GM23248 (cell line): ENCODE data around the gene TMC8. TPM values are rescaled to one million over a fixed set of nuclear protein-coding genes. Genes with fewer than 3 reads are reported as not detected.

Experiments used
- DNase-seq: peaks from one replicate; pipeline ENCODE4 v3.0.0-alpha.2; 2015
- H2AFZ ChIP-seq: fragments of 200-600 bp; sonication (generic); 2 replicates; pipeline ENCODE4 v1.6.1; 2016; ENCODE audit warnings: antibody characterized with exemption
- H3F3A ChIP-seq: fragments of 200-600 bp; sonication (generic); 2 replicates; pipeline ENCODE4 v1.6.1; 2016; ENCODE audit warnings: mild to moderate bottlenecking, antibody characterized with exemption, mixed run types; ENCODE audit not compliant: insufficient read depth
- H3K27ac ChIP-seq: fragments of 200-600 bp; sonication (generic); 2 replicates; pipeline ENCODE4 v1.5.1; 2016; ENCODE audit warnings: mild to moderate bottlenecking
- H3K27me3 ChIP-seq: fragments of 200-600 bp; sonication (generic); replicated peaks from 2 replicates; pipeline ENCODE4 v1.6.1; 2016; ENCODE audit warnings: mild to moderate bottlenecking; ENCODE audit not compliant: insufficient read depth
- H3K36me3 ChIP-seq: fragments of 200-600 bp; sonication (generic); 2 replicates; pipeline ENCODE4 v1.6.1; 2016; ENCODE audit warnings: low read depth, mild to moderate bottlenecking
- H3K4me1 ChIP-seq: fragments of 200-600 bp; sonication (generic); 2 replicates; pipeline ENCODE4 v1.6.1; 2016; ENCODE audit warnings: mild to moderate bottlenecking; ENCODE audit not compliant: insufficient read depth
- H3K4me2 ChIP-seq: fragments of 200-600 bp; sonication (generic); one replicate; pipeline ENCODE4 v1.6.1; 2016; ENCODE audit warnings: mild to moderate bottlenecking; ENCODE audit not compliant: unreplicated experiment
- H3K4me3 ChIP-seq: fragments of 200-600 bp; sonication (generic); 2 replicates; pipeline ENCODE4 v1.5.1; 2016; ENCODE audit warnings: mild to moderate bottlenecking
- H3K79me2 ChIP-seq: fragments of 200-600 bp; sonication (generic); 2 replicates; pipeline ENCODE4 v1.6.1; 2016; ENCODE audit warnings: mild to moderate bottlenecking; ENCODE audit not compliant: insufficient read depth
- H3K9ac ChIP-seq: fragments of 200-600 bp; sonication (generic); 2 replicates; pipeline ENCODE4 v1.6.1; 2016; ENCODE audit warnings: mild to moderate bottlenecking
- H3K9me2 ChIP-seq: fragments of 200-600 bp; sonication (generic); 2 replicates; pipeline ENCODE4 v1.6.1; 2016; ENCODE audit warnings: mixed run types, mild to moderate bottlenecking, moderate library complexity; ENCODE audit not compliant: insufficient read depth
- H3K9me3 ChIP-seq: fragments of 200-600 bp; sonication (generic); one replicate; pipeline ENCODE4 v1.6.1; 2017; ENCODE audit warnings: low read depth
- H4K20me1 ChIP-seq: fragments of 200-600 bp; sonication (generic); 2 replicates; pipeline ENCODE4 v1.6.0; 2016; ENCODE audit not compliant: insufficient read depth
- EZH2 ChIP-seq: fragments of 200-600 bp; sonication (generic); IDR thresholded peaks from 2 replicates; pipeline ENCODE4 v1.6.1; 2018; ENCODE audit warnings: antibody characterized with exemption, mild to moderate bottlenecking; ENCODE audit not compliant: insufficient read depth, poor library complexity, severe bottlenecking
- EZH2phosphoT487 ChIP-seq: fragments of 200-600 bp; sonication (generic); IDR thresholded peaks from 2 replicates; pipeline ENCODE4 v1.6.1; 2018; ENCODE audit warnings: antibody characterized with exemption, moderate library complexity, mild to moderate bottlenecking, low read depth; ENCODE audit not compliant: insufficient read depth
- WGBS, 2 experiments: methylation state at CpG; one replicate each; pipeline ENCODE4 v1.1.6; 2015 to 2017; ENCODE audit warnings: low lambda C conversion rate in 2 of 2, low coverage in 1 of 2; ENCODE audit errors: missing lambda C conversion rate in 2 of 2; 5-methylcytosine and 5-hydroxymethylcytosine counted together
- in situ Hi-C: fragments of 300-500 bp; cut with MboI; formaldehyde crosslinking; loops from 2 replicates; pipeline ENCODE4 v1.15.0; 2020
- polyA plus RNA-seq: library from polyadenylated mRNA; unstranded; fragments of >200 nt; fragmentation: Nextera tagmentation; extraction: Ambion mirVana; gene quantifications from 2 replicates; pipeline ENCODE4 v1.2.1, GENCODE V29; 2016
- total RNA-seq: library from RNA; depleted of rRNA; stranded (reverse); fragments of >200 nt; shearing (Covaris generic); gene quantifications from 2 replicates; pipeline ENCODE4 v1.2.3, GENCODE V29; 2014

TMC8 gene
- total and polyA plus RNA-seq, 2 experiments from 2014 or later = not detected

GRCh38 chr17:78124081-78124835, 6.3 kb upstream of the TMC8 start:
- no peak for TF ChIP-seq EZH2
- TF ChIP-seq EZH2phosphoT487 = no peak
- no peaks in the 10 kb centered on the region for H3K79me2 ChIP-seq
- no peaks in the 10 kb centered on the region for H3K9me3 ChIP-seq
- no peaks in the 10 kb centered on the region for H4K20me1 ChIP-seq
- no peak overlapping the region for H2AFZ ChIP-seq
- no peak overlapping the region for H3K9ac ChIP-seq
- in situ Hi-C loops = no loop called here
- DNase-seq = no peak
- no peaks in the 10 kb centered on the region for H3F3A ChIP-seq
- no peak overlapping the region for H3K4me3 ChIP-seq
- 85 to 86% methylated on average over 20 to 30 of the region's 30 CpGs for WGBS, 2 experiments
- H3K27me3 ChIP-seq = peaks cover 20% of the 10 kb centered on the region
- H3K9me2 ChIP-seq = no peaks in the 10 kb centered on the region
- H3K4me1 ChIP-seq = 0 out of 2 replicates have a peak, but pooled peaks cover 3% of the 10 kb centered on the region
- H3K4me2 ChIP-seq = no peak overlapping the region
- no peaks in the 10 kb centered on the region for H3K36me3 ChIP-seq
- H3K27ac ChIP-seq = no peak overlapping the region

GRCh38 chr17:78124836-78125137, 5.8 kb upstream of the TMC8 start:
- in situ Hi-C loops = no loop called here
- no peaks in the 10 kb centered on the region for H3K9me2 ChIP-seq
- no peaks in the 10 kb centered on the region for H4K20me1 ChIP-seq
- no peaks in the 10 kb centered on the region for H3K79me2 ChIP-seq
- H3K4me2 ChIP-seq = no peak overlapping the region
- no peak overlapping the region for H3K9ac ChIP-seq
- H2AFZ ChIP-seq = no peak overlapping the region
- no peak for DNase-seq
- no peaks in the 10 kb centered on the region for H3K9me3 ChIP-seq
- no peak overlapping the region for H3K4me3 ChIP-seq
- WGBS, 2 experiments = 79 to 82% methylated on average over 6 to 12 of the region's 12 CpGs
- H3K27me3 ChIP-seq = peaks cover 21% of the 10 kb centered on the region
- H3K36me3 ChIP-seq = no peaks in the 10 kb centered on the region
- no peak overlapping the region for H3K27ac ChIP-seq
- H3K4me1 ChIP-seq = 0 out of 2 replicates have a peak, but pooled peaks cover 3% of the 10 kb centered on the region
- no peak for TF ChIP-seq EZH2phosphoT487
- no peak for TF ChIP-seq EZH2
- no peaks in the 10 kb centered on the region; the same call in 1 of the 2 replicates for H3F3A ChIP-seq

- H3K27ac ChIP-seq = no peak overlapping the region
Observed at GRCh38 chr17:78125138-78125913, 5.2 kb upstream of the TMC8 start.

GRCh38 chr17:78125976-78126894, 4.3 kb upstream of the TMC8 start:
- H3K36me3 ChIP-seq = no peaks in the 10 kb centered on the region
- 86 to 87% methylated on average over 22 to 23 of the region's 25 CpGs for WGBS, 2 experiments
- H3K9me2 ChIP-seq = no peaks in the 10 kb centered on the region
- H3K27ac ChIP-seq = no peak overlapping the region
- no peak overlapping the region for H3K4me2 ChIP-seq
- no peaks in the 10 kb centered on the region; the same call in 1 of the 2 replicates for H3F3A ChIP-seq
- H4K20me1 ChIP-seq = no peaks in the 10 kb centered on the region
- TF ChIP-seq EZH2phosphoT487 = no peak
- TF ChIP-seq EZH2 = no peak
- H3K27me3 ChIP-seq = peaks cover 23% of the 10 kb centered on the region
- H2AFZ ChIP-seq = no peak overlapping the region
- H3K9me3 ChIP-seq = no peaks in the 10 kb centered on the region
- H3K4me1 ChIP-seq = 0 out of 2 replicates have a peak, but pooled peaks cover 3% of the 10 kb centered on the region
- no peaks in the 10 kb centered on the region for H3K79me2 ChIP-seq
- H3K4me3 ChIP-seq = no peak overlapping the region
- no peak for DNase-seq
- in situ Hi-C loops = no loop called here
- H3K9ac ChIP-seq = no peak overlapping the region

More at GRCh38 chr17:78125138-78125913, 5.2 kb upstream of the TMC8 start:
- whole genome bisulfite sequencing, 2 experiments = 77 to 86% methylated on average over 31 to 38 of the region's 39 CpGs
- Histone ChIP-seq H3K4me3 (no peak overlapping the region), H3K9me3 (no peaks in the 10 kb centered on the region), H3K36me3 (no peaks in the 10 kb centered on the region), H3K79me2 (no peaks in the 10 kb centered on the region), H3K9me2 (no peaks in the 10 kb centered on the region), H3F3A (no peaks in the 10 kb centered on the region; the same call in 1 of the 2 replicates), H3K4me2 (no peak overlapping the region), H3K4me1 (0 out of 2 replicates have a peak, but pooled peaks cover 3% of the 10 kb centered on the region), H2AFZ (no peak overlapping the region), H3K27me3 (peaks cover 21% of the 10 kb centered on the region), H4K20me1 (no peaks in the 10 kb centered on the region), H3K9ac (no peak overlapping the region)
- no peak for DNase-seq
- TF ChIP-seq EZH2phosphoT487 (no peak), EZH2 (no peak)
- in situ Hi-C loops = no loop called here
